WERI-Rb-1 (cell line): Measurements from ENCODE around the gene NELFCD.

Experiments used
- DNase-seq: peaks from one replicate; pipeline ENCODE4 v3.0.0-alpha.2; 2020
- H3K27ac ChIP-seq: fragments of 250-450 bp; sonication (Bioruptor Pico); 2 replicates; pipeline ENCODE4 v1.5.1; 2020; ENCODE audit warnings: mild to moderate bottlenecking, moderate library complexity
- H3K27me3 ChIP-seq: fragments of 250-450 bp; sonication (Bioruptor Pico); 2 replicates; pipeline ENCODE4 v1.5.1; 2021; ENCODE audit warnings: mild to moderate bottlenecking, low read depth, moderate library complexity; ENCODE audit not compliant: insufficient read depth, severe bottlenecking
- H3K36me3 ChIP-seq: fragments of 250-450 bp; sonication (Bioruptor Pico); 2 replicates; pipeline ENCODE4 v1.5.1; 2020; ENCODE audit warnings: mild to moderate bottlenecking, moderate library complexity
- H3K4me3 ChIP-seq: 2 replicates; pipeline ENCODE4 v1.5.1; 2011; ENCODE audit warnings: low read depth, mild to moderate bottlenecking, control low read depth, low read length
- H3K9me3 ChIP-seq: fragments of 250-450 bp; sonication (Bioruptor Pico); 2 replicates; pipeline ENCODE4 v1.5.1; 2021; ENCODE audit warnings: mild to moderate bottlenecking, moderate library complexity; ENCODE audit not compliant: severe bottlenecking
- TF ChIP-seq, protein P1 (sequence below): IDR thresholded peaks from 2 replicates; pipeline ENCODE4 v1.5.1; 2011; ENCODE audit warnings: low read depth, mild to moderate bottlenecking, control low read depth, inconsistent platforms, low read length

Gene NELFCD

DNA sequence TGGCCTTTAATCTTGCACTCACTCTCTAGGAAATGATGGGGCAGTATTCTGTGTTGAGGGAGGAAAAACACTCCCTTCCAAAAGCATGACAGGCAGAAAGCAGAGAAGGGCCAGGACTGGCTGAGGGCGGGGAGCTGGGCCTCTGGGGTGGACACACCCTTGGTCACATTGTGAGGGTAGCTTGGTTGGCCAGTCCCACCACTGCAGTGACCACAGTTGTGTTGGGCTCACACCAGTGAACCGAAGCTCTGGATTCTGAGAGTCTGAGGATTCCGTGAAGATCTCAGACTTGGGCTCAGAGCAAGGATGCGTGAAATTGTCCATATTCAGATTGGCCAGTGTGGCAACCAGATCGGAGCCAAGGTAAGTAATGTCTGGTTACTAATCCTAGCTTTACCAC, 38.2 kb downstream of the NELFCD start, which contains the start of gene TUBB1:
Gene TUBB1, plus strand, starts transcription at position 213 of the 400 bp plus-strand sequence. Its CDS starts 94 bp downstream, at position 307.
- no peak within 1 kb of the TSS for H3K27ac ChIP-seq
- TF ChIP-seq, protein P1, sequence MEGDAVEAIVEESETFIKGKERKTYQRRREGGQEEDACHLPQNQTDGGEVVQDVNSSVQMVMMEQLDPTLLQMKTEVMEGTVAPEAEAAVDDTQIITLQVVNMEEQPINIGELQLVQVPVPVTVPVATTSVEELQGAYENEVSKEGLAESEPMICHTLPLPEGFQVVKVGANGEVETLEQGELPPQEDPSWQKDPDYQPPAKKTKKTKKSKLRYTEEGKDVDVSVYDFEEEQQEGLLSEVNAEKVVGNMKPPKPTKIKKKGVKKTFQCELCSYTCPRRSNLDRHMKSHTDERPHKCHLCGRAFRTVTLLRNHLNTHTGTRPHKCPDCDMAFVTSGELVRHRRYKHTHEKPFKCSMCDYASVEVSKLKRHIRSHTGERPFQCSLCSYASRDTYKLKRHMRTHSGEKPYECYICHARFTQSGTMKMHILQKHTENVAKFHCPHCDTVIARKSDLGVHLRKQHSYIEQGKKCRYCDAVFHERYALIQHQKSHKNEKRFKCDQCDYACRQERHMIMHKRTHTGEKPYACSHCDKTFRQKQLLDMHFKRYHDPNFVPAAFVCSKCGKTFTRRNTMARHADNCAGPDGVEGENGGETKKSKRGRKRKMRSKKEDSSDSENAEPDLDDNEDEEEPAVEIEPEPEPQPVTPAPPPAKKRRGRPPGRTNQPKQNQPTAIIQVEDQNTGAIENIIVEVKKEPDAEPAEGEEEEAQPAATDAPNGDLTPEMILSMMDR: no peak
- no peaks in the 10 kb centered on the region for H3K9me3 ChIP-seq
- H3K27me3 ChIP-seq: no peaks in the 10 kb centered on the region
- peaks cover 18% of the 10 kb centered on the region for H3K36me3 ChIP-seq
- no peak within 1 kb of the TSS for H3K4me3 ChIP-seq
- DNase-seq: no peak

GRCh38 chr20:59020938-59021551, 40.0 kb downstream of the NELFCD start:
- no peak overlapping the region for H3K4me3 ChIP-seq
- TF ChIP-seq, protein P1: no peak
- peaks cover 36% of the 10 kb centered on the region for H3K36me3 ChIP-seq
- no peak overlapping the region for H3K27ac ChIP-seq
- DNase-seq: no peak
- no peaks in the 10 kb centered on the region for H3K27me3 ChIP-seq
- no peaks in the 10 kb centered on the region for H3K9me3 ChIP-seq

GRCh38 chr20:59022754-59023153, 41.7 kb downstream of the NELFCD start:
- H3K9me3 ChIP-seq: no peaks in the 10 kb centered on the region
- TF ChIP-seq, protein P1: no peak
- H3K27ac ChIP-seq: no peak overlapping the region
- DNase-seq: no peak
- peaks cover 53% of the 10 kb centered on the region for H3K36me3 ChIP-seq
- no peak overlapping the region for H3K4me3 ChIP-seq
- no peaks in the 10 kb centered on the region for H3K27me3 ChIP-seq

GRCh38 chr20:59023616-59024015, 42.6 kb downstream of the NELFCD start:
- Histone ChIP-seq H3K9me3 (no peaks in the 10 kb centered on the region), H3K27ac (no peak overlapping the region), H3K27me3 (no peaks in the 10 kb centered on the region), H3K4me3 (no peak overlapping the region), H3K36me3 (peaks cover 62% of the 10 kb centered on the region)
- TF ChIP-seq, protein P1: no peak
- no peak for DNase-seq

GRCh38 chr20:59024111-59024530, 43.1 kb downstream of the NELFCD start:
- Histone ChIP-seq H3K27ac (no peak overlapping the region), H3K27me3 (no peaks in the 10 kb centered on the region), H3K9me3 (no peaks in the 10 kb centered on the region), H3K4me3 (no peak overlapping the region), H3K36me3 (peaks cover 67% of the 10 kb centered on the region)
- no peak for DNase-seq
- TF ChIP-seq, protein P1: no peak

DNA sequence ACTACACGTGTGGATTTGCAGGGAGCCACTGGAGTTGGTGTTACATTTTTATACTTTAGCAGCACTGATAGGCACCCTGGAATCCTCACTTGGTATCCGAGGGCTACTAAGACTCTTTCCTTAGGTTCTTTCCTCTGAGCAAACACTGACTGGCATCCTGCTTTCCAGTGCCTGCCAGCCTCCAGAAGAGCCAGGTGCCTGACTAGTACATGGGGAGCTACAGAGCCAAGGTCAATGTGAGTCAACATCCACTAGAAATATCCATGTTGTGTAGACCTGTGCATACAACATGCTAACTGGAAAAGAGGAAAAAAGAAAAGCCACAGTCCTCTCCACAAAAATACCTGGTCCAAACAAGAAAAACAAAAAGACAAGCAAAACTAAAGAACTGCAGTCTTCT, 44.0 kb downstream of the NELFCD start:
- H3K36me3 ChIP-seq: peaks cover 76% of the 10 kb centered on the region
- TF ChIP-seq, protein P1: no peak

More for the DNA sequence above, 44.0 kb downstream of the NELFCD start:
- H3K9me3 ChIP-seq: no peaks in the 10 kb centered on the region
- no peak overlapping the region for H3K27ac ChIP-seq
- no peak for DNase-seq
- H3K4me3 ChIP-seq: no peak overlapping the region
- H3K27me3 ChIP-seq: no peaks in the 10 kb centered on the region
